ENCODE data around the gene CRX.
"Not testable (repeated sequence)": the region's sequence is repeated elsewhere in the genome, so short reads cannot be mapped to it uniquely, and the experiment has no call there.

GRCh38 chr19:47879385-47879784 is 57.6 kb downstream of the CRX start:
- not testable (repeated sequence) for TF ChIP-seq CTCF (IDR thresholded peaks at IDR 0.05); POLR2AphosphoS5 (IDR thresholded peaks at IDR 0.05; ENCODE audit: low read depth, low read length); ZBTB33 (IDR thresholded peaks at IDR 0.05; ENCODE audit: borderline replicate concordance, low read depth); NRF1 (IDR thresholded peaks at IDR 0.05; ENCODE audit: low read depth, low read length); EP300 (IDR thresholded peaks at IDR 0.05; ENCODE audit: borderline replicate concordance in 1 of 2, low read depth in 1 of 2, low read length in 1 of 2); RAD21 (IDR thresholded peaks at IDR 0.05; ENCODE audit: low read length); GATA2 (CRISPR knock-in tag; IDR thresholded peaks at IDR 0.05); RXRA (IDR thresholded peaks at IDR 0.05; ENCODE audit: borderline replicate concordance, low read depth)
- TF ChIP-seq, protein P1, sequence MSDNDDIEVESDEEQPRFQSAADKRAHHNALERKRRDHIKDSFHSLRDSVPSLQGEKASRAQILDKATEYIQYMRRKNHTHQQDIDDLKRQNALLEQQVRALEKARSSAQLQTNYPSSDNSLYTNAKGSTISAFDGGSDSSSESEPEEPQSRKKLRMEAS (IDR thresholded peaks at IDR 0.05; ENCODE audit: low read depth) = not testable (repeated sequence)

Measured in SK-N-SH (cell line).